Tibial nerve (tissue), 4 donors: Measurements from ENCODE around the gene CTBS.

ENCODE experiments used
- EP300 ChIP-seq, 2 donors: sonication (generic); formaldehyde crosslinking; IDR thresholded peaks; one replicate each; pipeline ENCODE4 v1.6.1; 2017; ENCODE audit warnings: antibody characterized with exemption in 2 of 2, mild to moderate bottlenecking in 1 of 2
- POLR2A ChIP-seq, 2 donors: fragments of 450-650 bp; IDR thresholded peaks; one replicate each; pipeline ENCODE4 v1.6.1; 2017; ENCODE audit warnings: antibody characterized with exemption in 2 of 2, mild to moderate bottlenecking in 2 of 2, moderate library complexity in 2 of 2
- TF ChIP-seq, protein P1 (sequence below), 5 experiments: fragments of 200-600 bp in 3 of 5; fragments of 450-650 bp in 2 of 5; sonication (generic) in 3 of 5; IDR thresholded peaks; one replicate each; pipeline ENCODE4 v1.5.1; 2016 to 2019; ENCODE audit warnings: antibody characterized with exemption in 5 of 5, mild to moderate bottlenecking in 3 of 5, moderate library complexity in 2 of 5

DNA sequence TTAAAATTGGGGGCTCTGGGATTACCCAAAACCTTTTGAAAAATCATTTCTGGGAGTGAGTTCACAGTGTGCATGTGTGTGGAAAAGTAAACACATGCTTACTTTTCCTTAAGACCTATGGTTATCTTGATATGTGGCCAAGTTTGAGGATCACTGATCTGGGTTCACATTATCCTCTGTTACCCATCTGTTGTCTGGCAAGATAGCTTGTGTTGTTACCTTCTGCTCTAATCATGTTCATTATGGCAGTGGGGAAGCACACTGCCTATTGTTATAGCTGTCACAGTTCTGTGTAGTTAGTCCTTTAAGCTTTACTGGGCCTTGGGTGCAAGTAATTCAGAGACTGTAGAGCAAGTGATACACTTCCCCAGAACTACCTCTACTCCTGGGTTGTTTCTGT lies 5.0 kb downstream of the CTBS start:
- no peak for TF ChIP-seq POLR2A (IDR thresholded peaks at IDR 0.05)
- TF ChIP-seq, protein P1, sequence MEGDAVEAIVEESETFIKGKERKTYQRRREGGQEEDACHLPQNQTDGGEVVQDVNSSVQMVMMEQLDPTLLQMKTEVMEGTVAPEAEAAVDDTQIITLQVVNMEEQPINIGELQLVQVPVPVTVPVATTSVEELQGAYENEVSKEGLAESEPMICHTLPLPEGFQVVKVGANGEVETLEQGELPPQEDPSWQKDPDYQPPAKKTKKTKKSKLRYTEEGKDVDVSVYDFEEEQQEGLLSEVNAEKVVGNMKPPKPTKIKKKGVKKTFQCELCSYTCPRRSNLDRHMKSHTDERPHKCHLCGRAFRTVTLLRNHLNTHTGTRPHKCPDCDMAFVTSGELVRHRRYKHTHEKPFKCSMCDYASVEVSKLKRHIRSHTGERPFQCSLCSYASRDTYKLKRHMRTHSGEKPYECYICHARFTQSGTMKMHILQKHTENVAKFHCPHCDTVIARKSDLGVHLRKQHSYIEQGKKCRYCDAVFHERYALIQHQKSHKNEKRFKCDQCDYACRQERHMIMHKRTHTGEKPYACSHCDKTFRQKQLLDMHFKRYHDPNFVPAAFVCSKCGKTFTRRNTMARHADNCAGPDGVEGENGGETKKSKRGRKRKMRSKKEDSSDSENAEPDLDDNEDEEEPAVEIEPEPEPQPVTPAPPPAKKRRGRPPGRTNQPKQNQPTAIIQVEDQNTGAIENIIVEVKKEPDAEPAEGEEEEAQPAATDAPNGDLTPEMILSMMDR (IDR thresholded peaks at IDR 0.05): no peak
- no peak for TF ChIP-seq EP300 (IDR thresholded peaks at IDR 0.05)
